Astrocyte (in vitro differentiated cells and primary cell): ENCODE results near the gene RNF144A. TPM values are rescaled to one million over a fixed set of nuclear protein-coding genes. Genes with fewer than 3 reads are reported as not detected.

Experiments used
- DNase-seq: peaks from one replicate; pipeline ENCODE4 v3.0.0-alpha.2; 2010; ENCODE audit warnings: low read depth
- FAIRE-seq: peaks from 2 replicates; lab custom pipeline; 2011; peaks lifted over from hg19 to GRCh38; lab: Jason Lieb, UNC
- H2AFZ ChIP-seq: 2 replicates; pipeline ENCODE4 v1.6.0; 2012; ENCODE audit warnings: low read depth, low read length, inconsistent platforms
- H3K27ac ChIP-seq: 2 replicates; pipeline ENCODE4 v1.5.1; 2011; ENCODE audit warnings: low read depth, low read length, inconsistent platforms
- H3K27me3 ChIP-seq: 2 replicates; pipeline ENCODE4 v1.6.0; 2011; ENCODE audit warnings: low read length, inconsistent platforms; ENCODE audit not compliant: insufficient read depth
- H3K36me3 ChIP-seq: 2 replicates; pipeline ENCODE4 v1.5.1; 2011; ENCODE audit warnings: low read length, inconsistent platforms; ENCODE audit not compliant: insufficient read depth
- H3K4me1 ChIP-seq: 2 replicates; pipeline ENCODE4 v1.5.1; 2011; ENCODE audit warnings: low read length, inconsistent platforms; ENCODE audit not compliant: insufficient read depth
- H3K4me2 ChIP-seq: 2 replicates; pipeline ENCODE4 v1.6.0; 2012; ENCODE audit warnings: low read length, inconsistent platforms
- H3K4me3 ChIP-seq: 2 replicates; pipeline ENCODE4 v1.5.1; 2011; ENCODE audit warnings: low read depth, mild to moderate bottlenecking, low read length, inconsistent platforms; ENCODE audit not compliant: insufficient read depth
- H3K79me2 ChIP-seq: 2 replicates; pipeline ENCODE4 v1.6.0; 2012; ENCODE audit warnings: mild to moderate bottlenecking, low read length, inconsistent platforms; ENCODE audit not compliant: insufficient read depth
- H3K9ac ChIP-seq: 2 replicates; pipeline ENCODE4 v1.6.0; 2012; ENCODE audit warnings: mild to moderate bottlenecking, low read length, inconsistent platforms
- H3K9me3 ChIP-seq: 2 replicates; pipeline ENCODE4 v1.5.1; 2012; ENCODE audit warnings: low read depth, mild to moderate bottlenecking, low read length, inconsistent platforms; ENCODE audit not compliant: insufficient read depth
- H4K20me1 ChIP-seq: 2 replicates; pipeline ENCODE4 v1.6.0; 2012; ENCODE audit warnings: low read length, inconsistent platforms; ENCODE audit not compliant: insufficient read depth
- H3K27ac Mint-ChIP-seq: one replicate; pipeline ENCODE4 v1.8.0; 2021; ENCODE audit warnings: mild to moderate bottlenecking, mixed read lengths; ENCODE audit not compliant: unreplicated experiment
- H3K27me3 Mint-ChIP-seq: one replicate; pipeline ENCODE4 v1.8.0; 2021; ENCODE audit warnings: low read depth, mixed read lengths; ENCODE audit not compliant: unreplicated experiment
- H3K36me3 Mint-ChIP-seq: one replicate; pipeline ENCODE4 v1.8.0; 2021; ENCODE audit warnings: low read depth, mixed read lengths; ENCODE audit not compliant: unreplicated experiment
- H3K4me1 Mint-ChIP-seq: one replicate; pipeline ENCODE4 v1.8.0; 2021; ENCODE audit warnings: low read depth, mixed read lengths; ENCODE audit not compliant: unreplicated experiment
- H3K4me3 Mint-ChIP-seq: one replicate; pipeline ENCODE4 v1.8.0; 2021; ENCODE audit warnings: mild to moderate bottlenecking, moderate library complexity, mixed read lengths; ENCODE audit not compliant: unreplicated experiment
- H3K9me3 Mint-ChIP-seq: one replicate; pipeline ENCODE4 v1.8.0; 2021; ENCODE audit warnings: mild to moderate bottlenecking, mixed read lengths; ENCODE audit not compliant: unreplicated experiment
- CTCF ChIP-seq: IDR thresholded peaks from 2 replicates; pipeline ENCODE4 v1.5.1; 2011; ENCODE audit warnings: low read depth, mild to moderate bottlenecking, inconsistent platforms, low read length, moderate library complexity; ENCODE audit not compliant: insufficient read depth
- EZH2 ChIP-seq: IDR thresholded peaks from 2 replicates; pipeline ENCODE4 v1.6.1; 2012; ENCODE audit warnings: mild to moderate bottlenecking, low read length, inconsistent platforms; ENCODE audit not compliant: insufficient read depth
- total RNA-seq: library from RNA; stranded (reverse); gene quantifications from 2 replicates; pipeline ENCODE4 v1.2.1, GENCODE V29; 2021

RNF144A gene
- total RNA-seq, 1 donor from 2014 or later, result 4.9 TPM

GRCh38 chr2:6972067-6972710 lies 55.0 kb downstream of the RNF144A start:
- Histone ChIP-seq H3K4me2 (no peak overlapping the region), H3K79me2 (no peaks in the 10 kb centered on the region), H3K27me3 (no peaks in the 10 kb centered on the region), H3K4me1 (peaks cover 13% of the 10 kb centered on the region), H4K20me1 (no peaks in the 10 kb centered on the region), H3K9ac (no peak overlapping the region), H3K9me3 (no peaks in the 10 kb centered on the region), H3K36me3 (no peaks in the 10 kb centered on the region), H3K27ac (no peak overlapping the region), H3K4me3 (no peak overlapping the region), H2AFZ (no peak overlapping the region)
- no peak overlapping the region for H3K4me3 Mint-ChIP-seq
- H3K4me1 Mint-ChIP-seq, result peaks cover 6% of the 10 kb centered on the region
- peaks cover 3% of the 10 kb centered on the region for H3K27me3 Mint-ChIP-seq
- no peak for TF ChIP-seq EZH2
- no peak for TF ChIP-seq CTCF
- H3K27ac Mint-ChIP-seq, result no peak overlapping the region
- DNase-seq (no peak), FAIRE-seq (no peak)
- peaks cover 3% of the 10 kb centered on the region for H3K36me3 Mint-ChIP-seq
- peaks cover 6% of the 10 kb centered on the region for H3K9me3 Mint-ChIP-seq

GRCh38 chr2:6973895-6974545 lies 56.8 kb downstream of the RNF144A start:
- Histone ChIP-seq H3K4me2 (no peak overlapping the region), H4K20me1 (no peaks in the 10 kb centered on the region), H3K27ac (no peak overlapping the region), H3K79me2 (no peaks in the 10 kb centered on the region), H2AFZ (no peak overlapping the region), H3K36me3 (no peaks in the 10 kb centered on the region), H3K9me3 (no peaks in the 10 kb centered on the region), H3K27me3 (no peaks in the 10 kb centered on the region), H3K4me1 (peaks cover 16% of the 10 kb centered on the region), H3K9ac (no peak overlapping the region), H3K4me3 (no peak overlapping the region)
- DNase-seq (peak; percentile 50), FAIRE-seq (no peak)
- H3K27ac Mint-ChIP-seq, result no peak overlapping the region
- peaks cover 3% of the 10 kb centered on the region for H3K36me3 Mint-ChIP-seq
- H3K4me1 Mint-ChIP-seq, result peaks cover 6% of the 10 kb centered on the region
- no peak overlapping the region for H3K4me3 Mint-ChIP-seq
- no peaks in the 10 kb centered on the region for H3K27me3 Mint-ChIP-seq
- H3K9me3 Mint-ChIP-seq, result peaks cover 2% of the 10 kb centered on the region
- TF ChIP-seq CTCF (no peak), EZH2 (no peak)

- DNase-seq (peak; percentile 55), FAIRE-seq (no peak)
- Histone ChIP-seq H3K27ac (no peak overlapping the region), H3K4me3 (no peak overlapping the region), H3K79me2 (no peaks in the 10 kb centered on the region), H3K9ac (no peak overlapping the region), H3K27me3 (no peaks in the 10 kb centered on the region), H4K20me1 (no peaks in the 10 kb centered on the region), H3K9me3 (peaks cover 4% of the 10 kb centered on the region), H3K4me1 (peaks cover 16% of the 10 kb centered on the region), H2AFZ (no peak overlapping the region), H3K4me2 (peak overlapping the region; percentile 44), H3K36me3 (no peaks in the 10 kb centered on the region)
- Mint-ChIP-seq H3K9me3 (peaks cover 5% of the 10 kb centered on the region), H3K27me3 (no peaks in the 10 kb centered on the region), H3K27ac (no peak overlapping the region), H3K36me3 (peaks cover 5% of the 10 kb centered on the region), H3K4me3 (no peak overlapping the region), H3K4me1 (peaks cover 4% of the 10 kb centered on the region)
- no peak for TF ChIP-seq EZH2
- TF ChIP-seq CTCF, result no peak
Observed at GRCh38 chr2:6975988-6976387, 58.8 kb downstream of the RNF144A start.
